ENCODE measurements around the gene A4GNT.

The A4GNT gene

DNA sequence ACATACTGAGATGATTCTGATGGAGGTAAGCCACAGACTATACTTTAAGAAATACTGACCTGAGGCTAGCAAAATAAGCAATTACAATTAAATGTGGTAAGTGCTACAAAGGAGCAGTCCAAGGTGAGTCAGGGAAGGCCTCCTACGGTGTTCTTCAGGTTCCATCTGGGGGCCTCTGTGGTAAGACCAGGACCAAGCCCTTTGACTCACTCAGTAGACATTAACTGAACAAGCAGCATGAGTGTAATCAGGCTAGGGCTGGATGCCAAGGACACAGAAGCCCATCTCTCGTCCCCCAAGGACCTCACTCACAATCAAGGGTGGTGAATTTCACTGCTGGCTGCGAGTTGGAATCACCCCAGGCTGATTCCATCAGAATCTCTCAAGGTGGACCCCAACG is 54.1 kb downstream of the A4GNT start:
- DNase-seq = no peak

Data from RPMI8226 (cell line).